ENCODE measurements around the gene ITPA. TPM values are rescaled to one million over a fixed set of nuclear protein-coding genes. Genes with fewer than 3 reads are reported as not detected.

Gene ITPA
- total and polyA plus RNA-seq, 12 donors, result 15.8 to 53.6 (median 22.9) TPM

GRCh38 chr20:3172126-3172932 lies 37.0 kb upstream of the ITPA start:
- H3K9me3 ChIP-seq, result no peaks in the 10 kb centered on the region
- no peak for TF ChIP-seq CTCF (IDR thresholded peaks at IDR 0.05)
- intact Hi-C loops (cut with DNase I), result no loop called here
- ATAC-seq (peak in 1 of 8 donors; percentile 1), DNase-seq (no peak)
- H3K4me3 ChIP-seq, result peak overlapping the region; percentile 66 to 97 (median 94)
- H3K27ac ChIP-seq, result peak overlapping the region in 5 of 10 donors; percentile 52 to 86 (median 83)
- peaks cover 3 to 31% (median 24%) of the 10 kb centered on the region in 9 donors for H3K4me1 ChIP-seq
- WGBS, 2 donors, result 37 to 38% methylated on average over 5 of the region's 5 CpGs
- no peaks in the 10 kb centered on the region for H3K36me3 ChIP-seq
- peaks cover 0 to 60% (median 0%) of the 10 kb centered on the region in 7 donors for H3K27me3 ChIP-seq

GRCh38 chr20:3172933-3173609 lies 36.2 kb upstream of the ITPA start, which contains the start of gene LZTS3:
Gene LZTS3, minus strand, starts transcription at chr20:3173549. Its CDS starts 6,386 bp downstream, at chr20:3167163.
- intact Hi-C loops (cut with DNase I), result no loop called here
- Histone ChIP-seq H3K9me3 (no peaks in the 10 kb centered on the region), H3K27me3 (peaks cover 0 to 52% (median 0%) of the 10 kb centered on the region in 7 donors), H3K4me3 (peak within 1 kb of the TSS; percentile 66 to 97 (median 94)), H3K27ac (peak within 1 kb of the TSS; percentile 34 to 86 (median 78)), H3K4me1 (peaks cover 3 to 31% (median 24%) of the 10 kb centered on the region in 9 donors), H3K36me3 (no peaks in the 10 kb centered on the region)
- DNase-seq (peak; percentile 75 to 76), ATAC-seq (peak; percentile 53 to 79 (median 64))
- 0% methylated on average over 56 to 62 of the region's 62 CpGs for WGBS, 2 donors
- TF ChIP-seq CTCF (IDR thresholded peaks at IDR 0.05), result peak in 1 of 9 donors; percentile 7

GRCh38 chr20:3173610-3174441 lies 35.5 kb upstream of the ITPA start:
- 0 to 1% methylated on average over 82 to 84 of the region's 84 CpGs for WGBS, 2 donors
- Histone ChIP-seq H3K27ac (peak overlapping the region in 9 of 10 donors; percentile 47 to 86 (median 78)), H3K9me3 (no peaks in the 10 kb centered on the region), H3K4me3 (peak overlapping the region; percentile 66 to 97 (median 94)), H3K4me1 (peaks cover 3 to 31% (median 24%) of the 10 kb centered on the region in 9 donors), H3K27me3 (peaks cover 0 to 45% (median 0%) of the 10 kb centered on the region in 7 donors), H3K36me3 (no peaks in the 10 kb centered on the region)
- peak; percentile 90 to 94 for DNase-seq
- intact Hi-C loops (cut with DNase I), result loop anchor here in 1 of 10 donors (2.0 kb wide), 1 partner anchor 63 kb away; no protein-coding TSS in a partner anchor
- peak in 3 of 9 donors; percentile 12 to 31 (median 30) for TF ChIP-seq CTCF (IDR thresholded peaks at IDR 0.05)
- peak; percentile 91 to 99 (median 95) for ATAC-seq

All from heart right ventricle (tissue), 16 donors.